Neural progenitor cell (in vitro differentiated cells): ENCODE data around the gene NCOA1. TPM values are rescaled to one million over a fixed set of nuclear protein-coding genes. Genes with fewer than 3 reads are reported as not detected.

ENCODE experiments used
- DNase-seq: peaks from one replicate; pipeline ENCODE4 v3.0.0-alpha.2; 2016; ENCODE audit warnings: low spot score
- H2AFZ ChIP-seq: fragments of 200-600 bp; sonication (generic); replicated peaks from 2 replicates; pipeline ENCODE4 v1.6.1; 2016; ENCODE audit warnings: antibody characterized with exemption
- H3F3A ChIP-seq: fragments of 200-600 bp; sonication (generic); 2 replicates; pipeline ENCODE4 v1.6.1; 2016; ENCODE audit warnings: antibody characterized with exemption, low read depth
- H3K27ac ChIP-seq: fragments of 200-600 bp; sonication (generic); 2 replicates; pipeline ENCODE4 v1.5.1; 2016; ENCODE audit warnings: mild to moderate bottlenecking
- H3K27me3 ChIP-seq: fragments of 200-600 bp; sonication (generic); 2 replicates; pipeline ENCODE4 v1.6.1; 2016; ENCODE audit warnings: mild to moderate bottlenecking, moderate library complexity
- H3K36me3 ChIP-seq: fragments of 200-600 bp; sonication (generic); 2 replicates; pipeline ENCODE4 v1.5.1; 2016
- H3K4me1 ChIP-seq: fragments of 200-600 bp; sonication (generic); 2 replicates; pipeline ENCODE4 v1.6.1; 2016; ENCODE audit warnings: mixed run types
- H3K4me2 ChIP-seq: fragments of 200-600 bp; sonication (generic); 2 replicates; pipeline ENCODE4 v1.6.1; 2016
- H3K4me3 ChIP-seq: fragments of 200-600 bp; sonication (generic); 2 replicates; pipeline ENCODE4 v1.5.1; 2016
- H3K79me2 ChIP-seq: fragments of 200-600 bp; sonication (generic); 2 replicates; pipeline ENCODE4 v1.6.1; 2016; ENCODE audit warnings: low read depth
- H3K9ac ChIP-seq: fragments of 200-600 bp; sonication (generic); 2 replicates; pipeline ENCODE4 v1.6.1; 2016
- H3K9me3 ChIP-seq: fragments of 200-600 bp; sonication (generic); 2 replicates; pipeline ENCODE4 v1.5.1; 2016; ENCODE audit warnings: low read depth
- H4K20me1 ChIP-seq: fragments of 200-600 bp; sonication (generic); 2 replicates; pipeline ENCODE4 v1.6.1; 2016; ENCODE audit warnings: low read depth
- H3K27ac Mint-ChIP-seq: 3 replicates; pipeline ENCODE4 v1.8.0; 2021; ENCODE audit warnings: mixed read lengths
- H3K27me3 Mint-ChIP-seq: 2 replicates; pipeline ENCODE4 v1.8.0; 2022; ENCODE audit warnings: low read depth, mild to moderate bottlenecking, inconsistent platforms, moderate library complexity, mixed read lengths; ENCODE audit not compliant: insufficient read depth
- H3K36me3 Mint-ChIP-seq: 3 replicates; pipeline ENCODE4 v1.8.0; 2021; ENCODE audit warnings: mixed read lengths
- H3K4me1 Mint-ChIP-seq: 3 replicates; pipeline ENCODE4 v1.8.0; 2021; ENCODE audit warnings: mixed read lengths
- H3K4me3 Mint-ChIP-seq: 3 replicates; pipeline ENCODE4 v1.8.0; 2021; ENCODE audit warnings: mild to moderate bottlenecking, moderate library complexity, mixed read lengths
- H3K9me3 Mint-ChIP-seq: 3 replicates; pipeline ENCODE4 v1.8.0; 2020; ENCODE audit warnings: mixed read lengths
- CTCF ChIP-seq: fragments of 200-600 bp; sonication (generic); IDR thresholded peaks from 2 replicates; pipeline ENCODE4 v1.5.1; 2017; ENCODE audit warnings: antibody characterized with exemption, mild to moderate bottlenecking
- EZH2 ChIP-seq: fragments of 200-600 bp; sonication (generic); IDR thresholded peaks from 2 replicates; pipeline ENCODE4 v1.6.1; 2017; ENCODE audit warnings: antibody characterized with exemption, mild to moderate bottlenecking, moderate library complexity
- EZH2phosphoT487 ChIP-seq: fragments of 200-600 bp; sonication (generic); IDR thresholded peaks from 2 replicates; pipeline ENCODE4 v1.6.1; 2017; ENCODE audit warnings: antibody characterized with exemption
- total RNA-seq: library from RNA; depleted of rRNA; stranded (reverse); fragments of >200 nt; gene quantifications from 2 replicates; pipeline ENCODE4 v1.2.3, GENCODE V29; 2015; ENCODE audit warnings: low replicate concordance

NCOA1 gene
- total RNA-seq, 1 donor from 2014 or later = 29.3 TPM

GRCh38 chr2:24814516-24814915, 323.5 kb downstream of the NCOA1 start:
- H3K9ac ChIP-seq = no peak overlapping the region
- no peak for DNase-seq
- Mint-ChIP-seq H3K27me3 (no peaks in the 10 kb centered on the region), H3K9me3 (peaks cover 2% of the 10 kb centered on the region), H3K27ac (no peak overlapping the region), H3K4me3 (no peak overlapping the region), H3K36me3 (peaks cover 36% of the 10 kb centered on the region), H3K4me1 (no peaks in the 10 kb centered on the region)
- no peaks in the 10 kb centered on the region for H3K9me3 ChIP-seq
- peaks cover 16% of the 10 kb centered on the region for H3K36me3 ChIP-seq
- TF ChIP-seq EZH2 = no peak
- TF ChIP-seq CTCF = no peak
- no peak for TF ChIP-seq EZH2phosphoT487
- no peak overlapping the region for H2AFZ ChIP-seq
- no peak overlapping the region for H3K4me3 ChIP-seq
- H3F3A ChIP-seq = peaks cover 3% of the 10 kb centered on the region
- no peaks in the 10 kb centered on the region for H3K27me3 ChIP-seq
- H4K20me1 ChIP-seq = peaks cover 4% of the 10 kb centered on the region
- no peak overlapping the region for H3K27ac ChIP-seq
- no peaks in the 10 kb centered on the region for H3K4me1 ChIP-seq
- H3K4me2 ChIP-seq = no peak overlapping the region
- peaks cover 57% of the 10 kb centered on the region for H3K79me2 ChIP-seq

DNA sequence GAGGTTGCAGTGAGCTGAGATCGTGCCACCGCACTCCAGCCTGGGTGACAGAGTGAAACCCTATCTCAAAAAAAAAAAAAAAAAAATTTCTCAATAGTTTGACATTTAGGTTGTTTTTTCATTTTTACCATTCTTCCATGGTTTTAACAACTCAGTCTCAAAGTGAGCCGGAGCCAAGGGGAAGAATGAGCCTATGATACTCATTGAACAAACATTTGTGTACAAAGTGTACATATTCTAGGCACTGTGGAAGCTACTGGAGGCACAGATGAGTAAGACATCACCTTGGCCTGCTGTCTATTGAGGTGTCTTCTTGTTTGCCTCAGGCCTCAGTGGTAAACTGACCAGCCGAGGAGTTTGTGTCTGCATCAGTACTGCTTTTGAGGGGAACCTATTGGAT, 324.1 kb downstream of the NCOA1 start:
- Histone ChIP-seq H3K27ac (no peak overlapping the region), H3K4me1 (no peaks in the 10 kb centered on the region), H3K4me2 (no peak overlapping the region), H3K79me2 (peaks cover 50% of the 10 kb centered on the region), H4K20me1 (peaks cover 4% of the 10 kb centered on the region), H3K4me3 (no peak overlapping the region), H2AFZ (no peak overlapping the region), H3F3A (peaks cover 3% of the 10 kb centered on the region), H3K36me3 (peaks cover 10% of the 10 kb centered on the region), H3K9me3 (no peaks in the 10 kb centered on the region), H3K9ac (no peak overlapping the region), H3K27me3 (no peaks in the 10 kb centered on the region)
- no peak for DNase-seq
- Mint-ChIP-seq H3K9me3 (peaks cover 2% of the 10 kb centered on the region), H3K4me1 (no peaks in the 10 kb centered on the region), H3K36me3 (peaks cover 36% of the 10 kb centered on the region), H3K4me3 (no peak overlapping the region), H3K27ac (no peak overlapping the region), H3K27me3 (no peaks in the 10 kb centered on the region)
- TF ChIP-seq EZH2 = no peak
- TF ChIP-seq CTCF = no peak
- TF ChIP-seq EZH2phosphoT487 = no peak

GRCh38 chr2:24816404-24816803, 325.4 kb downstream of the NCOA1 start:
- DNase-seq = no peak
- Histone ChIP-seq H3F3A (peaks cover 11% of the 10 kb centered on the region), H4K20me1 (peaks cover 6% of the 10 kb centered on the region), H3K9me3 (no peaks in the 10 kb centered on the region), H3K36me3 (peaks cover 8% of the 10 kb centered on the region), H3K9ac (no peak overlapping the region), H3K4me3 (no peak overlapping the region), H3K4me1 (peaks cover 8% of the 10 kb centered on the region), H3K27me3 (no peaks in the 10 kb centered on the region), H2AFZ (no peak overlapping the region), H3K79me2 (peaks cover 39% of the 10 kb centered on the region), H3K27ac (no peak overlapping the region), H3K4me2 (no peak overlapping the region)
- H3K9me3 Mint-ChIP-seq = peaks cover 2% of the 10 kb centered on the region
- H3K36me3 Mint-ChIP-seq = peaks cover 45% of the 10 kb centered on the region
- peaks cover 10% of the 10 kb centered on the region for H3K4me1 Mint-ChIP-seq
- H3K4me3 Mint-ChIP-seq = no peak overlapping the region
- TF ChIP-seq CTCF (no peak), EZH2phosphoT487 (no peak), EZH2 (no peak)
- H3K27ac Mint-ChIP-seq = no peak overlapping the region
- peaks cover 3% of the 10 kb centered on the region for H3K27me3 Mint-ChIP-seq
